K562 (cell line): Measurements from ENCODE around the gene TMEM121. TPM values are rescaled to one million over a fixed set of nuclear protein-coding genes. Genes with fewer than 3 reads are reported as not detected.
"Not testable (repeated sequence)": the region's sequence is repeated elsewhere in the genome, so short reads cannot be mapped to it uniquely, and the experiment has no call there.

ENCODE experiments used
- ATAC-seq: fragments of 200-7000 bp; cut with Tn5 transposase; 3 replicates; pipeline ENCODE4 v1.9.1; 2020; ENCODE audit warnings: moderate library complexity
- BruUV-seq: library from RNA; stranded (reverse); fragments of 400-500 nt; replicated peaks from 2 replicates; lab custom pipeline; 2021; lab: Mats Ljungman, UMichigan
- CTCF ChIA-PET: fragments of 300-600 bp; formaldehyde crosslinking; extraction: SDS; loops from one replicate; lab custom pipeline; 2021; ENCODE audit warnings: low intra/inter-chr PET ratio; lab: Yijun Ruan, JAX
- POLR2A ChIA-PET: fragments of 300-600, 350-650 bp; sonication (Branson Sonifier 250); formaldehyde crosslinking; extraction: SDS; loops from one replicate; lab custom pipeline; 2021; ENCODE audit warnings: antibody characterized with exemption, inconsistent platforms; lab: Yijun Ruan, JAX
- DNase-seq, 4 experiments: peaks; one replicate each; pipeline versions ENCODE4 v3.0.0 to v3.0.0-alpha.2; 2011 to 2018; ENCODE audit warnings: low spot score in 3 of 4, mixed read lengths in 3 of 4; ENCODE audit errors: extremely low read depth in 1 of 4
- FAIRE-seq: peaks from 2 replicates; lab custom pipeline; 2011; peaks lifted over from hg19 to GRCh38; lab: Jason Lieb, UNC
- H2AFZ ChIP-seq: 2 replicates; pipeline ENCODE4 v1.6.0; 2011; ENCODE audit warnings: low read depth, low read length, control low read depth, inconsistent platforms
- H3K27ac ChIP-seq: fragments of 200-600 bp; 3 replicates; pipeline ENCODE4 v1.8.0; 2011; ENCODE audit warnings: low read depth, mild to moderate bottlenecking, control low read depth, inconsistent platforms, low read length, moderate library complexity, mixed read lengths; ENCODE audit errors: extremely low read depth
- H3K27me3 ChIP-seq, 2 experiments: fragments of 300-600 bp in 1 of 2; 2 replicates in 1 of 2; 3 replicates in 1 of 2; pipeline versions ENCODE4 v1.6.0 to v1.8.0; 2011; ENCODE audit warnings: inconsistent platforms in 2 of 2, low read length in 2 of 2, mild to moderate bottlenecking in 1 of 2, mixed read lengths in 1 of 2, moderate library complexity in 1 of 2; ENCODE audit not compliant: control insufficient read depth in 2 of 2, insufficient read depth in 2 of 2
- H3K36me3 ChIP-seq: fragments of 300-600 bp; 3 replicates; pipeline ENCODE4 v1.8.0; 2011; ENCODE audit warnings: mild to moderate bottlenecking, low read length, inconsistent platforms; ENCODE audit not compliant: control insufficient read depth, insufficient read depth
- H3K4me1 ChIP-seq, 2 experiments: fragments of 200-600 bp in 1 of 2; replicated peaks in 1 of 2; 2 replicates in 1 of 2; 3 replicates in 1 of 2; pipeline versions ENCODE4 v1.5.1 to v1.8.0; 2011; ENCODE audit warnings: inconsistent platforms in 2 of 2, low read length in 2 of 2, mild to moderate bottlenecking in 1 of 2, mixed read lengths in 1 of 2, moderate library complexity in 1 of 2; ENCODE audit not compliant: control insufficient read depth in 2 of 2, insufficient read depth in 2 of 2
- H3K4me2 ChIP-seq: 2 replicates; pipeline ENCODE4 v1.6.1; 2011; ENCODE audit warnings: low read length, control low read depth, inconsistent platforms, mixed read lengths; ENCODE audit not compliant: insufficient read depth
- H3K4me3 ChIP-seq: fragments of 200-600 bp; sonication (generic), shearing (Covaris generic); 2 replicates; pipeline ENCODE4 v1.5.1; 2016; ENCODE audit warnings: control low read depth, inconsistent platforms
- H3K79me2 ChIP-seq: fragments of 200-600 bp; 3 replicates; pipeline ENCODE4 v1.8.0; 2011; ENCODE audit warnings: low read length, inconsistent platforms; ENCODE audit not compliant: control insufficient read depth, insufficient read depth
- H3K9ac ChIP-seq, 2 experiments: 2 replicates each; pipeline versions ENCODE4 v1.6.0 to v1.6.1; 2011; ENCODE audit warnings: low read depth in 2 of 2, low read length in 2 of 2, control low read depth in 1 of 2, inconsistent platforms in 1 of 2, mild to moderate bottlenecking in 1 of 2, mixed read lengths in 1 of 2; ENCODE audit not compliant: insufficient read depth in 1 of 2
- H3K9me1 ChIP-seq: one replicate; pipeline ENCODE4 v1.6.0; 2011; ENCODE audit warnings: inconsistent platforms, mild to moderate bottlenecking, low read length, moderate library complexity; ENCODE audit not compliant: control insufficient read depth, insufficient read depth
- H3K9me3 ChIP-seq: replicated peaks from 2 replicates; pipeline ENCODE4 v1.5.1; 2011; ENCODE audit warnings: low read depth, low read length, inconsistent platforms; ENCODE audit not compliant: control insufficient read depth, insufficient read depth
- H4K20me1 ChIP-seq: replicated peaks from 2 replicates; pipeline ENCODE4 v1.6.1; 2011; ENCODE audit warnings: low read length, inconsistent platforms, mixed read lengths; ENCODE audit not compliant: control insufficient read depth, insufficient read depth
- TCF7L2 ChIP-seq: fragments of 150-350 bp; IDR thresholded peaks from 2 replicates; pipeline ENCODE4 v1.6.1; 2016; ENCODE audit warnings: low read depth, mild to moderate bottlenecking, low read length, moderate library complexity
- ZC3H4 ChIP-seq: sonication (generic); formaldehyde crosslinking; IDR thresholded peaks from 2 replicates; pipeline ENCODE4 v1.9.0; 2021; ENCODE audit warnings: missing genetic modification reagents, borderline replicate concordance
- ZZZ3 ChIP-seq: fragments of 450-650 bp; IDR thresholded peaks from 2 replicates; pipeline ENCODE4 v1.6.1; 2016; ENCODE audit warnings: antibody characterized with exemption, mild to moderate bottlenecking, moderate library complexity
- WGBS: fragments of 100-300 bp; shearing (Covaris generic); methylation state at CpG from one replicate; pipeline ENCODE4 v1.1.6; 2016; ENCODE audit warnings: low coverage, mixed read lengths; ENCODE audit not compliant: insufficient coverage; ENCODE audit errors: missing lambda C conversion rate; 5-methylcytosine and 5-hydroxymethylcytosine counted together
- in situ Hi-C: fragments of 300-500 bp; cut with MboI; formaldehyde crosslinking; loops from 4 replicates; pipeline ENCODE4 v1.15.0; 2018; ENCODE audit warnings: inconsistent platforms, mixed read lengths
- intact Hi-C: fragments of 100-400 bp; cut with micrococcal nuclease; formaldehyde crosslinking; loops from 2 replicates; pipeline ENCODE4 v1.14.2; 2022
- polyA plus RNA-seq, 8 experiments: library from polyadenylated mRNA; depleted of rRNA in 4 of 8; stranded (reverse) in 5 of 8; unstranded in 3 of 8; fragments of >200 nt; fragmentation: Nextera tagmentation in 2 of 8; fragmentation: Illumina TruSeq in 1 of 8; extraction: Ambion mirVana in 2 of 8; extraction: Trizol in 1 of 8; gene quantifications; 2 replicates each; pipeline versions ENCODE4 v1.2.1 to v1.2.3, GENCODE V29; 2011 to 2014; ENCODE audit warnings: inconsistent platforms in 1 of 8, missing spikeins in 1 of 8
- total RNA-seq, 7 experiments: library from RNA; depleted of rRNA in 6 of 7; stranded (reverse); fragments of >200 nt in 6 of 7; fragmentation: Illumina TruSeq in 2 of 7; extraction: Trizol in 2 of 7; gene quantifications; 2 replicates each; pipeline versions ENCODE4 v1.2.1 to v1.2.3, GENCODE V29; 2011 to 2021; ENCODE audit warnings: low replicate concordance in 1 of 7
- TF ChIP-seq, protein P1 (sequence below): fragments of 450-650 bp; formaldehyde crosslinking; IDR thresholded peaks from 2 replicates; pipeline ENCODE4 v1.4.0; 2020; ENCODE audit warnings: mild to moderate bottlenecking
- TF ChIP-seq, protein P2 (sequence below): fragments of 250-450 bp; sonication (Bioruptor Pico); IDR thresholded peaks from 2 replicates; pipeline ENCODE4 v1.8.0; 2022; ENCODE audit warnings: moderate library complexity, mild to moderate bottlenecking, inconsistent platforms

TMEM121 gene
- total and polyA plus RNA-seq, 9 of the 15 experiments (the other 6 are each of a cell fraction or from before 2014, with no cell fraction given), result 0.31 to 0.36 TPM; not detected in 7

- TF ChIP-seq, protein P1, sequence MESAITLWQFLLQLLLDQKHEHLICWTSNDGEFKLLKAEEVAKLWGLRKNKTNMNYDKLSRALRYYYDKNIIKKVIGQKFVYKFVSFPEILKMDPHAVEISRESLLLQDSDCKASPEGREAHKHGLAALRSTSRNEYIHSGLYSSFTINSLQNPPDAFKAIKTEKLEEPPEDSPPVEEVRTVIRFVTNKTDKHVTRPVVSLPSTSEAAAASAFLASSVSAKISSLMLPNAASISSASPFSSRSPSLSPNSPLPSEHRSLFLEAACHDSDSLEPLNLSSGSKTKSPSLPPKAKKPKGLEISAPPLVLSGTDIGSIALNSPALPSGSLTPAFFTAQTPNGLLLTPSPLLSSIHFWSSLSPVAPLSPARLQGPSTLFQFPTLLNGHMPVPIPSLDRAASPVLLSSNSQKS (CRISPR knock-in tag), result no peak
- TF ChIP-seq ZC3H4 (CRISPR knock-in tag) (no peak), ZZZ3 (no peak), TCF7L2 (no peak)
- TF ChIP-seq, protein P2, sequence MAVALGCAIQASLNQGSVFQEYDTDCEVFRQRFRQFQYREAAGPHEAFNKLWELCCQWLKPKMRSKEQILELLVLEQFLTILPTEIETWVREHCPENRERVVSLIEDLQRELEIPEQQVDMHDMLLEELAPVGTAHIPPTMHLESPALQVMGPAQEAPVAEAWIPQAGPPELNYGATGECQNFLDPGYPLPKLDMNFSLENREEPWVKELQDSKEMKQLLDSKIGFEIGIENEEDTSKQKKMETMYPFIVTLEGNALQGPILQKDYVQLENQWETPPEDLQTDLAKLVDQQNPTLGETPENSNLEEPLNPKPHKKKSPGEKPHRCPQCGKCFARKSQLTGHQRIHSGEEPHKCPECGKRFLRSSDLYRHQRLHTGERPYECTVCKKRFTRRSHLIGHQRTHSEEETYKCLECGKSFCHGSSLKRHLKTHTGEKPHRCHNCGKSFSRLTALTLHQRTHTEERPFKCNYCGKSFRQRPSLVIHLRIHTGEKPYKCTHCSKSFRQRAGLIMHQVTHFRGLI (CRISPR knock-in tag), result no peak
These were observed 15.0 kb downstream of the TMEM121 start (continued) for GRCh38 chr14:105541218-105541875.

DNA sequence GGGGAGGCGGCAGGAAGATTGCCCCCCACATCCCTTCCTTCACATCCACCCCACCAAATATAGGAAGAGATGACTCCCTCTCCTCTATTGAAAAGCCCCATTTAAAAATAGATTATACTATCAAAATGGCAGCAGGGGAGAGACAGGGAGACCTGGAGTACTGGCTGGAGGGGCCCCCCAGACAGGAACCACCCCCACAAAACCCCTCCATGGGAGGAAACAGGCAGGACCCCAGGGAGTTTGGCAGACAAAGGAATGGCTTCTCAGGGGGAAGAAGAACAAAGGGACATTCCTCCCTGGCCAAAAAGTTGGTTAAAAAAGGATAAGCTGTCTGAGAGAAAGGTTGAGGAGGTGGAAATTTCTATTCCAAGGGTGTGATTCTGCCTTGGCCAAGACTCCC lies 19.3 kb downstream of the TMEM121 start:
- H3K4me3 ChIP-seq, ATAC-seq, H3K9me1 ChIP-seq, DNase-seq, intact Hi-C loops, H3K4me1 ChIP-seq, H3K9me3 ChIP-seq, BruUV-seq, H2AFZ ChIP-seq, in situ Hi-C loops, H3K27ac ChIP-seq, H3K9ac ChIP-seq, CTCF ChIA-PET, POLR2A ChIA-PET, H3K79me2 ChIP-seq, FAIRE-seq, H3K4me2 ChIP-seq, H3K36me3 ChIP-seq, H4K20me1 ChIP-seq: not testable (repeated sequence)
- peaks cover 3 to 23% of the 10 kb centered on the region in 2 experiments; a peak in 3 of 5 replicates for H3K27me3 ChIP-seq
- WGBS, result no CpG with 5 or more reads among the region's 1 CpG

GRCh38 chr14:105546410-105546809 lies 20.0 kb downstream of the TMEM121 start:
- H3K27ac ChIP-seq, in situ Hi-C loops, H4K20me1 ChIP-seq, DNase-seq, ATAC-seq, H3K36me3 ChIP-seq, BruUV-seq, H3K4me1 ChIP-seq, CTCF ChIA-PET, FAIRE-seq, H3K4me2 ChIP-seq, H3K4me3 ChIP-seq, H2AFZ ChIP-seq, H3K9me1 ChIP-seq, H3K79me2 ChIP-seq, H3K9me3 ChIP-seq, POLR2A ChIA-PET, H3K9ac ChIP-seq, intact Hi-C loops: not testable (repeated sequence)
- H3K27me3 ChIP-seq, result peaks cover 3 to 18% of the 10 kb centered on the region in 2 experiments; a peak in 3 of 5 replicates
- WGBS, result no CpG with 5 or more reads among the region's 20 CpGs
